HepG2 (cell line): ENCODE results near the gene TM9SF2. TPM values are rescaled to one million over a fixed set of nuclear protein-coding genes. Genes with fewer than 3 reads are reported as not detected.

Source experiments
- DMAP1 ChIP-seq: IDR thresholded peaks from 2 replicates; pipeline ENCODE4 v1.6.1; 2016
- FOXP4 ChIP-seq: sonication (generic); formaldehyde crosslinking; IDR thresholded peaks from 2 replicates; pipeline ENCODE4 v1.4.0; 2020; ENCODE audit warnings: missing genetic modification reagents
- HOXA5 ChIP-seq: sonication (generic); formaldehyde crosslinking; IDR thresholded peaks from 2 replicates; pipeline ENCODE4 v1.4.0; 2020; ENCODE audit warnings: missing genetic modification reagents
- MYC ChIP-seq: sonication (generic); formaldehyde crosslinking; IDR thresholded peaks from 2 replicates; pipeline ENCODE4 v1.9.0; 2021; ENCODE audit warnings: missing genetic modification reagents, borderline replicate concordance
- NAIF1 ChIP-seq: sonication (generic); formaldehyde crosslinking; IDR thresholded peaks from 2 replicates; pipeline ENCODE4 v1.5.0; 2020; ENCODE audit warnings: mild to moderate bottlenecking, missing genetic modification reagents, borderline replicate concordance
- PHF8 ChIP-seq: sonication (generic); formaldehyde crosslinking; IDR thresholded peaks from 2 replicates; pipeline ENCODE4 v1.5.0; 2020; ENCODE audit warnings: missing genetic modification reagents
- RBM22 ChIP-seq: fragments of 200-400 bp; formaldehyde crosslinking; optimal IDR thresholded peaks from 2 replicates; pipeline ENCODE3; 2017; ENCODE audit warnings: mild to moderate bottlenecking, low read length, moderate library complexity
- TIGD3 ChIP-seq: sonication (generic); formaldehyde crosslinking; IDR thresholded peaks from 2 replicates; pipeline ENCODE4 v1.5.1; 2020; ENCODE audit warnings: mild to moderate bottlenecking, missing genetic modification reagents, borderline replicate concordance
- YEATS4 ChIP-seq: sonication (generic); formaldehyde crosslinking; IDR thresholded peaks from 2 replicates; pipeline ENCODE4 v1.4.0; 2020; ENCODE audit warnings: missing genetic modification reagents, borderline replicate concordance
- ZGPAT ChIP-seq: IDR thresholded peaks from 2 replicates; pipeline ENCODE4 v1.6.1; 2016; ENCODE audit warnings: mild to moderate bottlenecking
- ZHX1 ChIP-seq: sonication (generic); formaldehyde crosslinking; IDR thresholded peaks from 2 replicates; pipeline ENCODE4 v1.8.1; 2022; ENCODE audit warnings: low read depth, mild to moderate bottlenecking, missing genetic modification reagents
- ZIK1 ChIP-seq: sonication (generic); formaldehyde crosslinking; IDR thresholded peaks from 2 replicates; pipeline ENCODE4 v1.5.0; 2020; ENCODE audit warnings: mild to moderate bottlenecking, low read depth, missing genetic modification reagents, borderline replicate concordance
- ZNF138 ChIP-seq: sonication (generic); formaldehyde crosslinking; IDR thresholded peaks from 2 replicates; pipeline ENCODE4 v1.5.0; 2020; ENCODE audit warnings: mild to moderate bottlenecking, low read depth, missing genetic modification reagents
- ZNF180 ChIP-seq: sonication (generic); formaldehyde crosslinking; IDR thresholded peaks from 2 replicates; pipeline ENCODE4 v1.4.0; 2020; ENCODE audit warnings: low read depth, missing genetic modification reagents, borderline replicate concordance
- ZNF607 ChIP-seq: sonication (generic); formaldehyde crosslinking; IDR thresholded peaks from 2 replicates; pipeline ENCODE4 v1.5.1; 2020; ENCODE audit warnings: missing genetic modification reagents, mild to moderate bottlenecking, borderline replicate concordance
- ZNF792 ChIP-seq: IDR thresholded peaks from 2 replicates; pipeline ENCODE4 v1.6.1; 2016
- ZXDC ChIP-seq: sonication (generic); formaldehyde crosslinking; IDR thresholded peaks from 2 replicates; pipeline ENCODE4 v1.5.0; 2020; ENCODE audit warnings: mild to moderate bottlenecking, missing genetic modification reagents
- polyA plus RNA-seq, 8 experiments: library from polyadenylated mRNA; depleted of rRNA in 3 of 8; stranded (reverse) in 7 of 8; unstranded in 1 of 8; fragments of >200 nt; fragmentation: Illumina TruSeq in 4 of 8; extraction: Trizol in 4 of 8; gene quantifications; 2 replicates each; pipeline versions ENCODE4 v1.2.1 to v1.2.3, GENCODE V29; 2011 to 2016; ENCODE audit warnings: low read depth in 4 of 8, missing spikeins in 1 of 8, mixed read lengths in 1 of 8; ENCODE audit not compliant: insufficient read depth in 1 of 8
- total RNA-seq, 5 experiments: library from RNA; depleted of rRNA; stranded (reverse); fragments of >200 nt; fragmentation: Illumina TruSeq; extraction: Trizol; gene quantifications; 2 replicates each; pipeline ENCODE4 v1.2.3, GENCODE V29; 2016; ENCODE audit warnings: low read depth in 1 of 5

Gene TM9SF2
- total and polyA plus RNA-seq, 2 of the 13 experiments (the other 11 are each of a cell fraction or from before 2014, with no cell fraction given): 94.1 to 123 TPM

- TF ChIP-seq ZNF180 (CRISPR knock-in tag) (no peak), HOXA5 (CRISPR knock-in tag) (peak; percentile 44; the same call in 1 of the 2 replicates), PHF8 (CRISPR knock-in tag) (peak; percentile 73), ZNF792 (CRISPR knock-in tag) (peak; percentile 42; the same call in 1 of the 2 replicates), YEATS4 (CRISPR knock-in tag) (peak; percentile 94), RBM22 (no peak), NAIF1 (CRISPR knock-in tag) (no peak), ZIK1 (CRISPR knock-in tag) (0 out of 2 replicates have a peak, but pooled peaks have one; percentile 26), ZNF138 (CRISPR knock-in tag) (0 out of 2 replicates have a peak, but pooled peaks have one; percentile 38), ZXDC (CRISPR knock-in tag) (no peak), ZHX1 (peak; percentile 80), TIGD3 (CRISPR knock-in tag) (0 out of 2 replicates have a peak, but pooled peaks have one; percentile 24), FOXP4 (CRISPR knock-in tag) (peak; percentile 50; the same call in 1 of the 2 replicates), ZGPAT (peak; percentile 27; the same call in 1 of the 2 replicates), ZNF607 (peak; percentile 93), DMAP1 (CRISPR knock-in tag) (peak; percentile 94), MYC (CRISPR knock-in tag) (peak; percentile 67; the same call in 1 of the 2 replicates)
Observed at GRCh38 chr13:99498171-99499161, 2.8 kb upstream of the TM9SF2 start (continued).
